ENCODE results near the gene RPP25L.

RPP25L gene

DNA sequence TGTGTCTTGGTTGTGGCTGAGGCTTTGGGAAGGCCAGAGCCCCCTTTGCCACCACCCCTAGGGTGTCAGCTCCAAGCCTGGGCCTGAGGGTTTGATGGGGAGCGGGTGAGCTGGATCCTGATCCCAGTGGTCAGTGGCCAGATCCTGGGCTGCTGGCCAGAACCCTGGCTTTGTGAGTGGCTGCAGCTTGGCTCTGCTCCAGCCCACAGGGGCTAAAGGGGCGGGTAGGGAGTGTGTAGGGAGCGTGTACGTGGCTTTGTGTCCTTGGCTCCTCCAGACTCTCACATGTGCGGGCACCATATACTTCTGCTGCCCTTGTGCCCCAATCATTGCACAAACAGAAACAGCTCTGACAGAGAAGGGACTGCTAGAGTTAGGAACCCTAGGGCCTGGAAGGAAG, 38.9 kb upstream of the RPP25L start:
- DNase-seq (ENCODE audit: low spot score): no peak
- TF ChIP-seq, protein P1, sequence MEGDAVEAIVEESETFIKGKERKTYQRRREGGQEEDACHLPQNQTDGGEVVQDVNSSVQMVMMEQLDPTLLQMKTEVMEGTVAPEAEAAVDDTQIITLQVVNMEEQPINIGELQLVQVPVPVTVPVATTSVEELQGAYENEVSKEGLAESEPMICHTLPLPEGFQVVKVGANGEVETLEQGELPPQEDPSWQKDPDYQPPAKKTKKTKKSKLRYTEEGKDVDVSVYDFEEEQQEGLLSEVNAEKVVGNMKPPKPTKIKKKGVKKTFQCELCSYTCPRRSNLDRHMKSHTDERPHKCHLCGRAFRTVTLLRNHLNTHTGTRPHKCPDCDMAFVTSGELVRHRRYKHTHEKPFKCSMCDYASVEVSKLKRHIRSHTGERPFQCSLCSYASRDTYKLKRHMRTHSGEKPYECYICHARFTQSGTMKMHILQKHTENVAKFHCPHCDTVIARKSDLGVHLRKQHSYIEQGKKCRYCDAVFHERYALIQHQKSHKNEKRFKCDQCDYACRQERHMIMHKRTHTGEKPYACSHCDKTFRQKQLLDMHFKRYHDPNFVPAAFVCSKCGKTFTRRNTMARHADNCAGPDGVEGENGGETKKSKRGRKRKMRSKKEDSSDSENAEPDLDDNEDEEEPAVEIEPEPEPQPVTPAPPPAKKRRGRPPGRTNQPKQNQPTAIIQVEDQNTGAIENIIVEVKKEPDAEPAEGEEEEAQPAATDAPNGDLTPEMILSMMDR (conservative IDR thresholded peaks at IDR 0.05; ENCODE audit: low read depth): no peak
- peak overlapping the region; percentile 87 for H3K27ac ChIP-seq
- POLR2A ChIA-PET (ENCODE audit: low non-redundant PET): interaction anchor here (0.6 to 1.3 kb wide), 3 partner anchors 14 kb away, joined by 3 to 4 read pairs (median 3); no protein-coding TSS in a partner anchor
- CTCF ChIA-PET: no interaction called here

DNA sequence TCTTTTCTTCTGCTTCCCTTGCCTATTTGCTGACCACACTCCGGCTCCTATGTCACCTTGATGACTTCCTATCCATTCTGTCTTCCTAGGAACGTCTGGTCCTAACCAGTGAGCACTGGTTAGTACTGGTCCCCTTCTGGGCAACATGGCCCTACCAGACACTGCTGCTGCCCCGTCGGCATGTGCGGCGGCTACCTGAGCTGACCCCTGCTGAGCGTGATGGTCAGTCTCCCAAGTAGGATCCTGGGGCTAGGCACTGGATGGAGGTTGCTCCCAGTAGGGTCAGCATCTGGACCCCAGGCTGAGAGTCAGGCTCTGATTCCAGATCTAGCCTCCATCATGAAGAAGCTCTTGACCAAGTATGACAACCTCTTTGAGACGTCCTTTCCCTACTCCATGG, 36.8 kb upstream of the RPP25L start:
- no peak for DNase-seq (ENCODE audit: low spot score)
- ChIA-PET CTCF (interaction anchor here (1.8 kb wide), 1 partner anchor 15 kb away, joined by 6 read pairs; no protein-coding TSS in a partner anchor), POLR2A (ENCODE audit: low non-redundant PET) (no interaction called here)
- TF ChIP-seq, protein P1 (conservative IDR thresholded peaks at IDR 0.05; ENCODE audit: low read depth): no peak
- H3K27ac ChIP-seq: no peak overlapping the region

DNA sequence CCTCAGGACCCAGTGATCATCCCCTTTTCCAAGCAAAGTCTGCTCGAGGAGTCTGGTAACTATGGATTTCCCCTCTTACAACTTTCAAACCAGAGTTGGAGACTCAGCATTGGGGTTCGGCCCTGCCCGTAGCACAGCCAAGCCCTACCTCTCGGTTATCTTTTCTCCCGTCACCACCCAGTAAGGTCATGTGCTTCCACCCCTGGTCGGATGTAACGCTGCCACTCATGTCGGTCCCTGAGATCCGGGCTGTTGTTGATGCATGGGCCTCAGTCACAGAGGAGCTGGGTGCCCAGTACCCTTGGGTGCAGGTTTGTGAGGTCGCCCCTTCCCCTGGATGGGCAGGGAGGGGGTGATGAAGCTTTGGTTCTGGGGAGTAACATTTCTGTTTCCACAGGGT, 35.8 kb upstream of the RPP25L start:
- peak overlapping the region; percentile 89 for H3K27ac ChIP-seq
- no peak for DNase-seq (ENCODE audit: low spot score)
- TF ChIP-seq, protein P1 (conservative IDR thresholded peaks at IDR 0.05; ENCODE audit: low read depth): no peak
- POLR2A ChIA-PET (ENCODE audit: low non-redundant PET): interaction anchor here (0.7 kb wide), 1 partner anchor 11 kb away, joined by 3 read pairs; no protein-coding TSS in a partner anchor
- CTCF ChIA-PET: interaction anchor here (1.2 to 2.2 kb wide), 4 partner anchors 10 to 346 kb away, joined by 3 to 7 read pairs (median 4); partner anchors contain the start of gene SIGMAR1

DNA sequence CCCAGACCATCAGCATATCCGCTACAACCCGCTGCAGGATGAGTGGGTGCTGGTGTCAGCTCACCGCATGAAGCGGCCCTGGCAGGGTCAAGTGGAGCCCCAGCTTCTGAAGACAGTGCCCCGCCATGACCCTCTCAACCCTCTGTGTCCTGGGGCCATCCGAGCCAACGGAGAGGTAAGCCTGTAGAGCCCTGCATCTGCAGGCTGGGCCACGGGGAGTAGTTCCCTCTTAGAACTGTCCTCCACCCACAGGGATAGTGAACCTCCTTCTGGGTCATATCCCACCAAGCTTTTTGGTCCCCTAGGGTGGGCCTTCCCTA, 35.1 kb upstream of the RPP25L start:
- ChIA-PET CTCF (interaction anchor here (0.6 to 2.2 kb wide), 8 partner anchors 9 to 347 kb away, joined by 3 to 7 read pairs (median 5); partner anchors contain the start of gene SIGMAR1), POLR2A (ENCODE audit: low non-redundant PET) (interaction anchor here (1.4 to 1.5 kb wide), 2 partner anchors 9 to 18 kb away, joined by 4 to 5 read pairs; partner anchors contain the start of gene SIGMAR1)
- TF ChIP-seq, protein P1 (conservative IDR thresholded peaks at IDR 0.05; ENCODE audit: low read depth): no peak
- peak overlapping the region; percentile 89 for H3K27ac ChIP-seq
- DNase-seq (ENCODE audit: low spot score): no peak

DNA sequence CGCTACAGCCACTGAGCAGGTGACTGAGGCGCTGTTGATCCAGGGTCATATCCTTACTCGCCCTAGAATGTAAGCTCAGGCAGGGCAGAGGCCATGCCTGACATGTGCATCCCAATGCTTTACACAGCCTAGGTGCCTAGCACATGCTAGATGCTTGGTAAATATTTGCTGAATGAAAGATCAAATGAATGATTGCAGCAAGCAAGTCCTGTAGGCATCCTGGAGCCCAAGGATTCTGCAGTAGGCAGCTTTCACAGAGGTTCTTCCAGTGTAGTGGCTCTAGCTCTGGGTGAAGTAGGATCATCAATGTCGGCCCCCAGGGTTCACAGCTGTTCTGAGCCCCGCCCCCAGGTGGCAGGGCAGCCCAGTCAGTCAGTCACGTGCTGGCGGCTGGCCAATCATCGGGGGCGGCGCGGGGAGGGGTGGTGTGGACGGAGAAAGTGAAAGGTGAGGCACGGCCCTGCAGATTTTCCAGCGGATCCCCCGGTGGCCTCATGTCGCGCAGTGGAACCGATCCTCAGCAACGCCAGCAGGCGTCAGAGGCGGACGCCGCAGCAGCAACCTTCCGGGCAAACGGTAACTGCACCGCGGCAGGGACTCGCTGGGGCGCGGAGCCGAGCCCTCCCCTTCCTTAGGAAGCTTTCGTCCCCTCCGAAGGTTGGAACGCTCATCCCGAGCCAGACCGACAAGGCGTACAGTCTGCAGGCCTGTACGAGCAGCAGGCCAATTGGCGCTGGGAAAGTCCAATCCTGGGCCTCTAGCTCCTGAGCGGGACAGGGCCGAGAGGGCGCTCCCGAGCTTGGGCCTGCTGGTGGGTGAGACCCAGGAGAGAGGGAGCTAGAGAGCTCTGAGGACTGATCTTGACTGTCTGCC, 34.5 kb upstream of the RPP25L start, which contains the start of gene GALT:
Gene GALT (plus strand): TSS at position 465 of the 873 bp plus-strand sequence. CDS start 30 bp downstream, at position 495.
- DNase-seq (ENCODE audit: low spot score): peak; percentile 100
- peak within 1 kb of the TSS; percentile 89 for H3K27ac ChIP-seq
- CTCF ChIA-PET: interaction anchor here (0.6 to 2.2 kb wide), 11 partner anchors 8 to 348 kb away, joined by 3 to 7 read pairs (median 5); partner anchors contain the start of gene SIGMAR1
- TF ChIP-seq, protein P1 (conservative IDR thresholded peaks at IDR 0.05; ENCODE audit: low read depth): peak; percentile 80
- POLR2A ChIA-PET (ENCODE audit: low non-redundant PET): interaction anchor here (0.7 to 1.5 kb wide), 4 partner anchors 8 to 36 kb away, joined by 3 to 5 read pairs (median 4); partner anchors contain the start of gene SIGMAR1

DNA sequence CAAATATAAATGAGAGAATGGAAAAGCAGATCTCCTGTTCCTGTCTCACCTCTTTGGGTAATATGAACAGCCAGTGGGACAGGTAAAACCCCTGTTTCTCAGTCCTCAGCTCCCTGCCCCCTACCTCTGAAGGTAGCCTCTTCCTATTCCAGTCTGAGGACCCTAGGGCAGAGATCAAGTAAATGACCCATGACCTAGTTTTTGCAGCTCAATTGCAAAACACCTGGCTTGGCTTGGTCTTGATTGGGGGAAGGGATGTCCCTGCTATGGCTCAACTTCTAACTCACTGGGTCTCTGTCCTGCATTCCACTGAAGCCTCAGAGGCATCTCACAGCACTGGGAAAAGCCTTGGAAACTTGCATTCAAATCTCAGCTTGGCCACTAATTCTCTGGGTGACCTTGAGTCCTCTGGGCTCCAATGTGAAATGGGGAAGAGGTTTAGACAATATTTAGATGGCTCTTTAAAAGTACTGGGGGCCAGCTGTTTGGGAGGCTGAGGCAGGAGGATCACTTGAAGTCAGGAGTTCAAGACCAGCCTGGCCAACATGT, 32.9 kb upstream of the RPP25L start:
- ChIA-PET CTCF (interaction anchor here (1.7 kb wide), 1 partner anchor 58 kb away, joined by 4 read pairs; no protein-coding TSS in a partner anchor), POLR2A (ENCODE audit: low non-redundant PET) (interaction anchor here (0.6 kb wide), 1 partner anchor 17 kb away, joined by 4 read pairs; no protein-coding TSS in a partner anchor)
- TF ChIP-seq, protein P1 (conservative IDR thresholded peaks at IDR 0.05; ENCODE audit: low read depth): no peak
- no peak for DNase-seq (ENCODE audit: low spot score)
- H3K27ac ChIP-seq: peak overlapping the region; percentile 3
